22Rv1 (cell line): ENCODE results near the gene USP53.
"Not testable (repeated sequence)": the region's sequence is repeated elsewhere in the genome, so short reads cannot be mapped to it uniquely, and the experiment has no call there.

Experiments
- H3K27ac ChIP-seq: fragments of 450-650 bp; 2 replicates; pipeline ENCODE4 v1.5.1; 2017
- CTCF ChIP-seq: fragments of 450-650 bp; IDR thresholded peaks from 2 replicates; pipeline ENCODE4 v1.5.1; 2017; ENCODE audit warnings: mild to moderate bottlenecking
- ZFX ChIP-seq: fragments of 450-650 bp; IDR thresholded peaks from 2 replicates; pipeline ENCODE4 v1.6.1; 2017; ENCODE audit warnings: antibody characterized with exemption, borderline replicate concordance

Gene USP53

GRCh38 chr4:119212234-119212963 is at the start of gene USP53:
TSS of gene USP53 (plus strand) at chr4:119212713. CDS start at chr4:119239760, 27,047 bp downstream.
- TF ChIP-seq CTCF (no peak), ZFX (no peak)
- H3K27ac ChIP-seq, result peak within 1 kb of the TSS; percentile 97

- H3K27ac ChIP-seq, result no peak overlapping the region
- TF ChIP-seq CTCF, result no peak
- TF ChIP-seq ZFX, result no peak
Observed at GRCh38 chr4:119165767-119166166, 46.7 kb upstream of the USP53 start.

GRCh38 chr4:119170195-119170594 is 42.3 kb upstream of the USP53 start:
- TF ChIP-seq ZFX (no peak), CTCF (no peak)
- no peak overlapping the region for H3K27ac ChIP-seq

- H3K27ac ChIP-seq, result no peak overlapping the region
- TF ChIP-seq ZFX (no peak), CTCF (no peak)
Observed at GRCh38 chr4:119172223-119172622, 40.3 kb upstream of the USP53 start.

GRCh38 chr4:119173729-119174361 is 38.7 kb upstream of the USP53 start:
- not testable (repeated sequence) for H3K27ac ChIP-seq

- TF ChIP-seq ZFX (no peak), CTCF (no peak)
- H3K27ac ChIP-seq, result no peak overlapping the region
Observed at GRCh38 chr4:119179011-119179410, 33.5 kb upstream of the USP53 start.

GRCh38 chr4:119184128-119184527 is 28.4 kb upstream of the USP53 start:
- no peak for TF ChIP-seq CTCF
- TF ChIP-seq ZFX, result no peak
- no peak overlapping the region for H3K27ac ChIP-seq

- no peak for TF ChIP-seq CTCF
- TF ChIP-seq ZFX, result no peak
- H3K27ac ChIP-seq, result no peak overlapping the region
Observed at GRCh38 chr4:119189638-119190037, 22.9 kb upstream of the USP53 start.
